Trophoblast cell (in vitro differentiated cells and primary cell): ENCODE data around the gene LRP5.

Experiments
- DNase-seq, 2 donors: peaks; one replicate each; pipeline ENCODE4 v3.0.0-alpha.2; 2016
- H2AFZ ChIP-seq: 2 replicates; pipeline ENCODE4 v1.6.1; 2013; ENCODE audit warnings: low read length, moderate library complexity, mild to moderate bottlenecking; ENCODE audit not compliant: insufficient read depth, poor library complexity
- H2AK5ac ChIP-seq: 2 replicates; pipeline ENCODE4 v1.6.1; 2013; ENCODE audit warnings: mild to moderate bottlenecking, low read length
- H2BK120ac ChIP-seq: 2 replicates; pipeline ENCODE4 v1.6.1; 2013; ENCODE audit warnings: low read length, mild to moderate bottlenecking, moderate library complexity; ENCODE audit not compliant: insufficient read depth, poor library complexity
- H2BK12ac ChIP-seq: 2 replicates; pipeline ENCODE4 v1.6.1; 2013; ENCODE audit warnings: mild to moderate bottlenecking, low read length, moderate library complexity
- H2BK5ac ChIP-seq: 2 replicates; pipeline ENCODE4 v1.6.1; 2013; ENCODE audit warnings: low read length, low read depth, moderate library complexity, mild to moderate bottlenecking; ENCODE audit not compliant: poor library complexity
- H3K14ac ChIP-seq: 2 replicates; pipeline ENCODE4 v1.6.1; 2013; ENCODE audit warnings: mild to moderate bottlenecking, low read length
- H3K18ac ChIP-seq: 2 replicates; pipeline ENCODE4 v1.6.1; 2013; ENCODE audit warnings: mild to moderate bottlenecking, low read length
- H3K23ac ChIP-seq: 2 replicates; pipeline ENCODE4 v1.6.1; 2013; ENCODE audit warnings: low read length
- H3K27ac ChIP-seq: 2 replicates; pipeline ENCODE4 v1.5.1; 2013; ENCODE audit warnings: low read depth, mild to moderate bottlenecking, inconsistent platforms, low read length, moderate library complexity
- H3K27me3 ChIP-seq: 2 replicates; pipeline ENCODE4 v1.6.1; 2013; ENCODE audit warnings: inconsistent platforms, mild to moderate bottlenecking, low read length, moderate library complexity; ENCODE audit not compliant: insufficient read depth
- H3K36me3 ChIP-seq, 2 experiments: 1 replicate in 1 of 2; 2 replicates in 1 of 2; pipeline ENCODE4 v1.6.1; 2013; ENCODE audit warnings: low read length in 2 of 2, mild to moderate bottlenecking in 2 of 2, moderate library complexity in 1 of 2; ENCODE audit not compliant: insufficient read depth in 2 of 2, control insufficient read depth in 1 of 2
- H3K4ac ChIP-seq: 2 replicates; pipeline ENCODE4 v1.6.1; 2013; ENCODE audit warnings: low read depth, mild to moderate bottlenecking, low read length, moderate library complexity
- H3K4me1 ChIP-seq, 2 experiments: 1 replicate in 1 of 2; 2 replicates in 1 of 2; pipeline ENCODE4 v1.6.1; 2013; ENCODE audit warnings: low read length in 2 of 2, mild to moderate bottlenecking in 2 of 2, moderate library complexity in 1 of 2; ENCODE audit not compliant: insufficient read depth in 2 of 2, control insufficient read depth in 1 of 2
- H3K4me2 ChIP-seq: 2 replicates; pipeline ENCODE4 v1.6.1; 2013; ENCODE audit warnings: inconsistent platforms, mild to moderate bottlenecking, low read length, moderate library complexity
- H3K4me3 ChIP-seq: 2 replicates; pipeline ENCODE4 v1.5.1; 2013; ENCODE audit warnings: mild to moderate bottlenecking, low read depth, low read length, inconsistent platforms
- H3K79me1 ChIP-seq: one replicate; pipeline ENCODE4 v1.6.1; 2013; ENCODE audit warnings: low read length
- H3K79me2 ChIP-seq: 2 replicates; pipeline ENCODE4 v1.6.1; 2013; ENCODE audit warnings: low read length, mild to moderate bottlenecking; ENCODE audit not compliant: control insufficient read depth, insufficient read depth, poor library complexity
- H3K9ac ChIP-seq: 2 replicates; pipeline ENCODE4 v1.6.1; 2013; ENCODE audit warnings: mild to moderate bottlenecking, low read length
- H3K9me3 ChIP-seq: 2 replicates; pipeline ENCODE4 v1.6.1; 2013; ENCODE audit warnings: low read depth, mild to moderate bottlenecking, control low read depth, inconsistent platforms, low read length; ENCODE audit not compliant: insufficient read depth
- H4K12ac ChIP-seq: 2 replicates; pipeline ENCODE4 v1.6.1; 2013; ENCODE audit warnings: low read depth, mild to moderate bottlenecking, low read length, moderate library complexity
- H4K8ac ChIP-seq: 2 replicates; pipeline ENCODE4 v1.6.1; 2013; ENCODE audit warnings: low read depth, mild to moderate bottlenecking, low read length, moderate library complexity
- H4K91ac ChIP-seq: one replicate; pipeline ENCODE4 v1.6.1; 2013; ENCODE audit warnings: low read depth, mild to moderate bottlenecking, low read length, moderate library complexity
- WGBS: extraction: QIAGEN DNeasy Blood & Tissue Kit; methylation state at CpG from one replicate; pipeline ENCODE4 v1.1.7; 2013; ENCODE audit warnings: missing lambda C conversion rate; ENCODE audit not compliant: insufficient read length, insufficient coverage; ENCODE audit errors: extremely low coverage; 5-methylcytosine and 5-hydroxymethylcytosine counted together

LRP5 gene

GRCh38 chr11:68345776-68346461 lies 33.5 kb downstream of the LRP5 start:
- no peak overlapping the region for H2BK120ac ChIP-seq
- H2AFZ ChIP-seq, result no peak overlapping the region
- no peak overlapping the region for H3K4me2 ChIP-seq
- no peak overlapping the region for H4K12ac ChIP-seq
- no peaks in the 10 kb centered on the region for H3K9me3 ChIP-seq
- no peak overlapping the region for H3K18ac ChIP-seq
- no peak overlapping the region for H2BK5ac ChIP-seq
- no peak for DNase-seq
- H3K27me3 ChIP-seq, result no peaks in the 10 kb centered on the region
- H3K79me1 ChIP-seq, result peaks cover 19% of the 10 kb centered on the region
- no peak overlapping the region for H2BK12ac ChIP-seq
- H3K79me2 ChIP-seq, result peaks cover 12% of the 10 kb centered on the region
- no peak overlapping the region for H2AK5ac ChIP-seq
- no peak overlapping the region for H3K9ac ChIP-seq
- no peak overlapping the region for H3K14ac ChIP-seq
- no peak overlapping the region for H3K23ac ChIP-seq
- H3K4ac ChIP-seq, result no peak overlapping the region
- H4K8ac ChIP-seq, result no peak overlapping the region
- H4K91ac ChIP-seq, result no peak overlapping the region
- peaks cover 2 to 4% of the 10 kb centered on the region in 2 experiments for H3K36me3 ChIP-seq
- peaks cover 31% of the 10 kb centered on the region in 2 experiments for H3K4me1 ChIP-seq
- no peak overlapping the region for H3K27ac ChIP-seq
- H3K4me3 ChIP-seq, result no peak overlapping the region
- WGBS, result no CpG with 5 or more reads among the region's 11 CpGs

GRCh38 chr11:68346462-68346790 lies 34.0 kb downstream of the LRP5 start:
- peaks cover 10% of the 10 kb centered on the region for H3K79me2 ChIP-seq
- no peak overlapping the region for H2BK12ac ChIP-seq
- no peak overlapping the region for H3K23ac ChIP-seq
- no peak overlapping the region for H3K18ac ChIP-seq
- no peak overlapping the region for H3K4me3 ChIP-seq
- H2BK120ac ChIP-seq, result no peak overlapping the region
- peaks cover 26% of the 10 kb centered on the region in 2 experiments for H3K4me1 ChIP-seq
- H2AK5ac ChIP-seq, result no peak overlapping the region
- no CpG with 5 or more reads among the region's 2 CpGs for WGBS
- no peaks in the 10 kb centered on the region for H3K27me3 ChIP-seq
- no peak overlapping the region for H4K91ac ChIP-seq
- peaks cover 18% of the 10 kb centered on the region for H3K79me1 ChIP-seq
- no peak overlapping the region for H2AFZ ChIP-seq
- no peak overlapping the region for H3K27ac ChIP-seq
- no peak overlapping the region for H4K12ac ChIP-seq
- H4K8ac ChIP-seq, result no peak overlapping the region
- H3K4ac ChIP-seq, result no peak overlapping the region
- no peak overlapping the region for H3K4me2 ChIP-seq
- peaks cover 2 to 4% of the 10 kb centered on the region in 2 experiments for H3K36me3 ChIP-seq
- no peak overlapping the region for H3K9ac ChIP-seq
- H3K14ac ChIP-seq, result no peak overlapping the region
- peaks cover under 1% of the 10 kb centered on the region for H3K9me3 ChIP-seq
- no peak for DNase-seq
- H2BK5ac ChIP-seq, result no peak overlapping the region

- no peak overlapping the region for H3K27ac ChIP-seq
- peaks cover 2% of the 10 kb centered on the region for H3K9me3 ChIP-seq
- H3K79me2 ChIP-seq, result peaks cover 6% of the 10 kb centered on the region
- no peak overlapping the region for H4K8ac ChIP-seq
- no peak overlapping the region for H3K9ac ChIP-seq
- H3K18ac ChIP-seq, result peak overlapping the region; percentile 38
- no peak overlapping the region for H2BK5ac ChIP-seq
- no peak overlapping the region for H4K91ac ChIP-seq
- H3K4ac ChIP-seq, result no peak overlapping the region
- no peaks in the 10 kb centered on the region for H3K27me3 ChIP-seq
- no peak overlapping the region for H4K12ac ChIP-seq
- no peak overlapping the region for H2AK5ac ChIP-seq
- no peak overlapping the region for H2BK12ac ChIP-seq
- DNase-seq, result no peak
- no peak overlapping the region for H2AFZ ChIP-seq
- H3K79me1 ChIP-seq, result peaks cover 10% of the 10 kb centered on the region
- no peak overlapping the region for H3K4me2 ChIP-seq
- no peak overlapping the region for H3K14ac ChIP-seq
- no CpG with 5 or more reads among the region's 8 CpGs for WGBS
- peaks cover 2 to 4% of the 10 kb centered on the region in 2 experiments for H3K36me3 ChIP-seq
- no peak overlapping the region for H3K4me3 ChIP-seq
- H2BK120ac ChIP-seq, result no peak overlapping the region
- H3K4me1 ChIP-seq, result peaks cover 17% of the 10 kb centered on the region in 2 experiments
- H3K23ac ChIP-seq, result no peak overlapping the region
These were observed 35.0 kb downstream of the LRP5 start for GRCh38 chr11:68347345-68347744.

DNA sequence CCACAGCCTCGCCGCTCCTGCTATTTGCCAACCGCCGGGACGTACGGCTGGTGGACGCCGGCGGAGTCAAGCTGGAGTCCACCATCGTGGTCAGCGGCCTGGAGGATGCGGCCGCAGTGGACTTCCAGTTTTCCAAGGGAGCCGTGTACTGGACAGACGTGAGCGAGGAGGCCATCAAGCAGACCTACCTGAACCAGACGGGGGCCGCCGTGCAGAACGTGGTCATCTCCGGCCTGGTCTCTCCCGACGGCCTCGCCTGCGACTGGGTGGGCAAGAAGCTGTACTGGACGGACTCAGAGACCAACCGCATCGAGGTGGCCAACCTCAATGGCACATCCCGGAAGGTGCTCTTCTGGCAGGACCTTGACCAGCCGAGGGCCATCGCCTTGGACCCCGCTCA lies 35.5 kb downstream of the LRP5 start:
- no peak overlapping the region for H2BK12ac ChIP-seq
- no peak overlapping the region for H3K4me2 ChIP-seq
- no peak overlapping the region for H3K14ac ChIP-seq
- no peak overlapping the region for H3K27ac ChIP-seq
- H3K9me3 ChIP-seq, result peaks cover 2% of the 10 kb centered on the region
- H3K4ac ChIP-seq, result no peak overlapping the region
- no peak overlapping the region for H3K23ac ChIP-seq
- H2BK120ac ChIP-seq, result no peak overlapping the region
- H4K8ac ChIP-seq, result no peak overlapping the region
- peak overlapping the region; percentile 38 for H3K18ac ChIP-seq
- no peak overlapping the region for H3K4me3 ChIP-seq
- H2AK5ac ChIP-seq, result no peak overlapping the region
- H3K79me1 ChIP-seq, result peaks cover 8% of the 10 kb centered on the region
- peaks cover 12 to 17% of the 10 kb centered on the region in 2 experiments for H3K4me1 ChIP-seq
- no peak for DNase-seq
- H3K9ac ChIP-seq, result no peak overlapping the region
- peaks cover 4% of the 10 kb centered on the region for H3K79me2 ChIP-seq
- H4K12ac ChIP-seq, result no peak overlapping the region
- H4K91ac ChIP-seq, result peak overlapping the region; percentile 25
- no peaks in the 10 kb centered on the region for H3K27me3 ChIP-seq
- H2BK5ac ChIP-seq, result no peak overlapping the region
- H3K36me3 ChIP-seq, result peaks cover 2 to 4% of the 10 kb centered on the region in 2 experiments
- peak overlapping the region; percentile 23 for H2AFZ ChIP-seq
- WGBS, result no CpG with 5 or more reads among the region's 32 CpGs
